ENCODE data around the gene KCNK1.
"Not testable (repeated sequence)": the region's sequence is repeated elsewhere in the genome, so short reads cannot be mapped to it uniquely, and the experiment has no call there.

Gene KCNK1

DNA sequence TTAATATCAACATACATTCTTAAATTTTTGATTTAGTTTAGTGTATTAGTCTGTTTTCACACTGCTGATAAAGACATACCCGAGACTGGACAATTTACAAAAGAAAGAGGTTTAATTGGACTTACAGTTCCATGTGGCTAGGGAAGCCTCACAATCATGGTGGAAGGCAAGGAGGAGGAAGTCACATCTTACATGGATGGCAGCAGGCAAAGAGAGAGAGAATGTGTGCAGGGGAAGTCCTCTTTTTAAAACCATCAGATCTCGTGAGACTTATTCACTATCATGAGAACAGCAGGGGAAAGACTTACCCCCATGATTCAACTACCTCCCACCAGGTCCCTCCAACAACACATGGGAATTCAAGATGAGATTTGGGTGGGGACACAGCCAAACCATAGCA lies 56.5 kb downstream of the KCNK1 start:
- DNase-seq, result not testable (repeated sequence)

DNA sequence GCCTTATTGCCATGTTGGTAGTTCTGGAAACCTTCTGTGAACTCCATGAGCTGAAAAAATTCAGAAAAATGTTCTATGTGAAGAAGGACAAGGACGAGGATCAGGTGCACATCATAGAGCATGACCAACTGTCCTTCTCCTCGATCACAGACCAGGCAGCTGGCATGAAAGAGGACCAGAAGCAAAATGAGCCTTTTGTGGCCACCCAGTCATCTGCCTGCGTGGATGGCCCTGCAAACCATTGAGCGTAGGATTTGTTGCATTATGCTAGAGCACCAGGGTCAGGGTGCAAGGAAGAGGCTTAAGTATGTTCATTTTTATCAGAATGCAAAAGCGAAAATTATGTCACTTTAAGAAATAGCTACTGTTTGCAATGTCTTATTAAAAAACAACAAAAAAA lies 57.4 kb downstream of the KCNK1 start:
- DNase-seq, result no peak

DNA sequence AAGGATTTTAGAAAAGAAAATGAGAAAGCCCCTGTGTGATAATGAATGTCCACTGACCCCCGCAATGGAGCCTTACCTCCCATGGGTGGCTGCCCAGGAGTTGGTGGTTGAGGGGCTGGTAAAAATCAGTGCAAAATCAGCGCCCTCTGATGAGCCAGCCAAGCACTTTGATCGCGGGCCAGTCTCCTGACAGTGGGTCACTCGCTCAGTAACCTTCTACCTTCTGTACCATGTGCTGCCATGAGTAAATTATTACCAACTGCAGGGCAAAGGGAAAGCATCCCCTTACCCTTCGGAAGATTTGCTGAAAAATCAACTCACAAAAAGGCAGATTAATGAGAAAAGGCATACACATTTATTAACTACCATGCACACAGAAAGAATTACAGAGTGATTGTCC lies 58.8 kb downstream of the KCNK1 start:
- DNase-seq, result no peak

- no peak for DNase-seq
Observed at GRCh38 chr1:233673261-233673946, 59.5 kb downstream of the KCNK1 start.

DNA sequence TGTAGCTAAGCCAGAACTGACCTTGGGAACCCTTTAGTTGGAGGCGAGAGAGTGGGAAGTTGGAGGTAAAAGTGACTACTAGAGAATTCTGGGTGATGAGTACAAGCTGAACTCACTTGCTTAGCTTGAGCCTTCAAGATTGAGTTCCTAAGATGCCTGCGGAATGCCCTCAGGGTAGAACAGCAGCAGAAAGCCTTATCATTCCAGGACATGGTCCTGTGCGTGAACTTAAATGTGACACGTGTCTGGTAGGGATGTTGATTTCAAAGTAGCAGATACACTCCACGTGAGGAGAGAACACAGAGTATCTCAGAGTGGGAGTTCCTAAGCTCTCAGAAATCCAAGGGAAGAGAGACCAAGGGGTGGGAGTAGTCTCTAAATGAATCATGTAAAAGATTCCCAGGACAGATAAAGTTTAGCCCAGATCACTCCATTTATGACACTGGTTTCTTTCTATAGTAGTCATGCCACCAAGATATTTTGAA lies 60.1 kb downstream of the KCNK1 start:
- DNase-seq, result no peak

DNA sequence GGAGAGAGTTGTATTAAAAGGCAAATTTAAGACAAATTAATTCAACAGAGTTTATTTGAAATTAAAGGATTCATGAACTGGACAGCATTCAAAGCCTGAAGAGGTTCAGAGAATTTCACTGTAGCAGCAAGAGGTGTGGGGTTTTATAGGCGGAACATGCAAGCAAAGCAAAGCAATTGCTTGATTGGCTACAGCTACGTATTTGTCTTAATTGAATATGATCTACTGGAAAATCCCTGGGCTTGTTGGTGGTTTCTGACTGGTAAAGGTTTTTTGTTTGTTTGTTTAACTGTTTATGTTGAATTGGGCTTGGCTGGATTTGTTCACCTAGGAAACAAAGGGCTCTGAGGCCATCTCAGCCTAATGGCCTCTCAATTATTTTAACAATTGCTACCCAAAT lies 61.5 kb downstream of the KCNK1 start:
- no peak for DNase-seq

GRCh38 chr1:233675893-233676292 lies 62.0 kb downstream of the KCNK1 start:
- DNase-seq, result no peak

DNA sequence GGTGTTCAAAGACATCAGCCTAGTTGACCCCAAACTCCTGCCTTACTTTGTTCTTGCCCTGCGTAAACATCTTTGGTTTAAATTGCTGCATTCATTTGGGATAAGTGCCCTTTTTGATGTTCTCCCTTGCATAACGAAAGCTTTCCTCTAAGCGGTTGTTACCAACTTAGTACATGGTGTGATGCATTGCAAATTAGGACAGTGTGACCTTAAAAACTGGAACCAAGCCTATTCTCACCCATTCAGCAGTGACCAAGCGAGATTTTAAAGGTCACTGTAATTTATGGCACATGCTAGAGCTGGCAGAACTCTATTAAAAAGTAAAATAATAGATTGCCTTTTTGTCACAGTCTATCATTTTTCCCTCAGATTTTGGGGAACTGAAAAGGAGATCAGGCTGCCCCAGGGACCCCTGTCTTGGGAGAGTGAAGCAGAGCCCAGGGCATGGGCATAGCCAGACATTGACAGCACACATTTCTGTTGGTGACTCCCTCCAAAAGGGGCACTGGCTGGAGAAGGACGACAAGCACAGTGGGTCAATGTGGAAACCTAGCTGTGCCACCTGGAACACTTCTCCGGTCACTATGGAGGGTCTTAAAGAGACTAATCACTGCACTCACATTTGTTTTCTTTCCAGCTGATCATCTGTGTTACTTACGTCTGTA lies 63.9 kb downstream of the KCNK1 start:
- DNase-seq, result no peak

DNA sequence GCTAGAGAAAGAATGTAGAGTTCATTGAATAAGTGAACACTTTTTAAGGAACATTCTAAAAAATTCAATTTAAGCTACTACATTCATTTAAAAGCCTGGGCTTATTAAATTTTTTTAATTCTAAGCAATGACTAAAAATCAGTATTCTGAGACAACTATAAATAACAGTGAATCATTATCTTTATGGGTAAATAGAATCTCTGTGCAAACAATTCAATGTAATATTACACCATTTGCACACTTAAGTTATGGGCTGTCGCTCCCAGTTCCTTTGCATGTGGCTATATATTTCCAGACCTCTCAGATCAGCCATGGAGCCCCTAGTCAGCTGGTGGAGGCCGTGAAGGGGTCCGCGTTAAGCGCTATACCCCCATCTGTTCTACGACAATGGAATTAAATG lies 65.1 kb downstream of the KCNK1 start:
- no peak for DNase-seq

GRCh38 chr1:233679591-233680373 lies 65.9 kb downstream of the KCNK1 start:
- DNase-seq, result no peak

DNA sequence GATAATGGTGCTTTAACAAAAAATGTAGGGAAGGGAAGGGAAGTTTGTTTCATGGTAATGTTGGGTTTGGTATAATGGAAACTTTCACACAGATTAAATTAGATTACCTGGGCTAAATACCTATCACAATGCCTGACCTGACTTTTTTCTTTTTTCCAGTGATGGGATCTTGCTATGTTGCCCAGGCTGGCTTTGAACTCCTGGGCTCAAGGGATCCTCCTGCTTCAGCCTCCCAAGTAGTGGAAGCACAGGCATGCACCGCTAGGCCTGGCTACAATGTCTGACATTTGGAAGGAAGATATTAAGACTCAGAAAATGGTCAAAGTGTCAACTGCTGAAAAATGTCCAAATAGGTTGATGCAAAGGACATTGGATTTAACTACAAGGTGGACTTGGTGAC lies 67.4 kb downstream of the KCNK1 start:
- no peak for DNase-seq

DNA sequence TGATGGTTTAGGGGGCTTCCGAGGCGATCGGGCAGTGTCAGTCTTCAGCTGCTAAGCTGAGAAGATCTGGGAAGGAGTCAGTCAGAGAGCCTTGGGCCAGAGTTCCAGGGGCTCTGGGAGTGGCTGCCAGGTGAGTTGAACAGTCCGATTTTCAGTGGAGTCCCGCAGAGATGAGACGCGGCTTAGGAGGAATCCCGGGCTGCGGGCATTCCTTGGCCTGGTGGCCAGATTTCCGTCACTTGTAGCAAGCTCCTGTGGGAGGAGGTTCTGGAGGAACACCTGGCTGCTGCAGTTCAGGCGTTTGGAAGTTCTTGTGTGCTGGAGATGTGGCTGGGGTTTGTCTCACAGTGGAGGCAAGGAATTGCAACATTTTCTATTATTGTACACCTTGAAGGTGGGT lies 72.7 kb downstream of the KCNK1 start:
- DNase-seq, result not testable (repeated sequence)

- no peak for DNase-seq
Observed at GRCh38 chr1:233689017-233689747, 75.3 kb downstream of the KCNK1 start.

DNA sequence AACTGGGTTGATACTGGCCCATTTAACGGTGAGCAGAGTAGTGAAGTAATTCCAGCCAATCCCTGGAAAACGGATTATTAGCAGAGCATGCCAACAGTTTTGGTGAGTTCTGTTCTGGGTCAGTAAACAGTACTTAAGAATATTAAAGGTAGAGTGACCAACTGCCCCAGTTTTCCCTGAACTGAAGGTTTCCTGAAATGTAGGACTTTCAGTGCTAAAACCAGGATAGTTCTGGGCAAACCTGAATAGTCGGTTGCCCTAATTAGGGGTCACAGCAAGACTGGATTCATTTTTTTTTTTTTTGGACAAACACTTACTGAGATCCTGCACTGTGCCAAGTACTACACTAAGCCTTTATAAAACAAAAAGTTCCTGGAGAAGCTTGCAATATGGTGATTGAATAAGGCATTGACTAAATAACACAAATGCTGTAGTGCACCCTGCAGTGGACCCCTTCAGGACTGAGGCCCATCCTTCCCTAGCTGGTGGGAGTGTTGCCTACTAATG lies 75.9 kb downstream of the KCNK1 start:
- no peak for DNase-seq

DNA sequence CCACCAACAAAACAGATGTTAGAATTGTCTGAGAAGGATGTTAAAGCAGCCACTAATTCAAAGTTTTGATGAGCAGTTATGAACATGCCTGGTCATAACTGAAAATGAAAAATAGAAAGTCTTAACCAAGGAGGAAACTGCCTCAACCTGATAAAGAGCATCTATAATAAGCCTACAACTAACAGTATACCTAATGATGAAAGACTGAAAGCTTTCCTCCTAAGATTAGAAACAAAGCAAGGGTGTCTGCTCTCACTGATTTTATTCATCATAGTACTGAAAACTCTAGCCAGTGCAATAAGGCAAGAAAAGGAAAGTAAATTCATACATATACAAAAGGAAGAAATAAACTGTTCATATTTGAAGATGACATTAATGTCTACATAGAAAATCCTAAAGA lies 82.0 kb downstream of the KCNK1 start:
- no peak for DNase-seq

DNA sequence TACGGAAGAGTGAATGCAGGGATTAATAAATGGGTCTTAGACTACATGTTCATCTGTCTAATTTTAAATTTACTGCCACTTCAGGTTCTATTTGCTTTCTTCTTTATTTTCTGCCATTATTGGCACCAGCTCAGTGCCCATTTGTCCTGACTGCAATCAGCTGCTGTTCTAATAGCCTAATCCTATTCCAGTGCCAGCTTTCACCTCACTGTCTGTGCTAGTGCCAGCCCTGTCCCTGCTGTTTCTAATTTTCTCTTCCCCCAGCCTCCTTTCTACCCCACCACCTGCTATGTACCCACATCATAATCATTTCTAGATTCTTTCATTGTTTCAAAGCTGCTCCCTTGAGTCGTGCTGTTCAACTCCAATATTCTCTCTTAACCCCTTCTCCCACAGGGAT lies 86.4 kb downstream of the KCNK1 start:
- DNase-seq, result no peak

- no peak for DNase-seq
Observed at GRCh38 chr1:233704170-233704897, 90.4 kb downstream of the KCNK1 start.

DNA sequence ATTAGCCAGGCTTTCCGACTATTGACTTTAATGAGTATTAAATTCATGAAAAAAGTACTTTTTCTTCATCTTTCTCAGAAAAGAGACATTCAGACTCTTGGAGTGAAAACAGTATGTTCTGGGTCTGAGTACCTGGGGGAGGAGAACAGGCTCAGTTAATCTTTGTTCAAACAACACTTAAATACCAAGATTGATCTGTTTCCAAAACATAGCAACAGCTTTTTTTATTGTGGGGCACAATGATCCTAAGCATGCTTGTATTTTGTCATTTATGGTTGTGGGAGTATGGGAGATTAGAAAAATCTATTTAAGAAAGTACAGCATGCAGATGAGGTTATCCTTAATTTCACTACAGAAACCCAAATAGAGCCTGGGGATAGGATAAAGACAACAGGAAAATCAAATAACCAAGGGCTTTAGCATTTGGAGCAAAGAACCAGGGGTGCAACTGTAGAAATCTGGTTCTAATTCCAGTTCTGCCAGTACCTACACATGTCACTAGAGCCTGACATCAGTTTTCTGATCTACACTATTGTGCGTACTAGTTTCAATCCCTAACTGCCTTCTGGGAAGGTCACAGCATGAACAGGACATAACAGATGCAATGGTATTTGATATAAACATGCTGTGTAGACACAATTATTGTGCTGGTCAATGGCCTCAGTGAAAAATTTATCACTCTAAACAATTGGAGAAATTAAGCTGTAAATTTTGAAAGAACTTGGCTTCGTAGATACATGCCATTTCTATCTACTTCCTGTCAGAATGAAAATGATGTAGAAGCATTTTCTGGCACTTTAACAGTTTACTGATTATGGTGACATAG lies 91.2 kb downstream of the KCNK1 start:
- DNase-seq, result no peak

DNA sequence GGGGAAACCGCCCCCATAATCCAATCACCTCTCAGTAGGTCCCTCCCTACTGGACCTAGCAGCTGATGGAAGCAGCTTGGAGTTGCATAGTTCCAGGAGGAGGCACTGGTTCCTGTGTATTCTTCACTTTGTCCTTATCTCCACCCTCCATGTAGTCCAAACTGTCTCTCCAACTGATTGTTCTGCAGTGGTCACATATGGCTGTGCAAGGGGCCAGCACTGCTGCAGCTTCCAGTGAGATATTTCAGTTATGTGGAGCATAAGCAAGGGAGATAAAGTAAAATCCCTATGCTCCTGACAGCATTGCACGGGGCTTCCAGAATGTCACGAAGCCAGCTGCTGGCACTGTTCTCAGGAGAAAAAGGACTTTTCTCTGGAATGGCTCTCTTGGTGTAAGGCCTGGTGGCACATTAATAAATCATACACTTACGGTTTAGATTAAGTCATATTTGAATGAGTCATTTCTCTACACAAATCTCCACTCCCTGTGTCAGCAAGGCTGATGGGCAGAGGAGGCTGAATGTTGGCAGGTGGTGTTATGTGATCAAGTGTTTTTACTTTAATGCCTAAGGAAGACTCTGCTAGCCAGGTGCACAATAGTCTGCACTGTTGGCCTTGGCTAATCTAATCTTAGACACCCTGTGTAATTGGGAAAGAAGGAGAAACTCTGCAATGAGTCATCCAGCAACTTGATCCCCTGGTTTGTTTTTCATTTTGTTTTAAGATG lies 93.4 kb downstream of the KCNK1 start:
- no peak for DNase-seq

Measured in HCEC 1CT (cell line).